Osteoblast (primary cell): ENCODE results near the gene FAM187B. TPM values are rescaled to one million over a fixed set of nuclear protein-coding genes. Genes with fewer than 3 reads are reported as not detected.

Source experiments
- DNase-seq: peaks from one replicate; pipeline ENCODE4 v3.0.0; 2011; ENCODE audit warnings: low spot score, mixed read lengths; ENCODE audit not compliant: insufficient read length; ENCODE audit errors: missing footprints
- H2AFZ ChIP-seq: 2 replicates; pipeline ENCODE4 v1.6.0; 2011; ENCODE audit warnings: mild to moderate bottlenecking, low read length
- H3K27ac ChIP-seq: 2 replicates; pipeline ENCODE4 v1.5.1; 2011; ENCODE audit warnings: mild to moderate bottlenecking, low read depth, low read length, moderate library complexity
- H3K27me3 ChIP-seq: 2 replicates; pipeline ENCODE4 v1.6.0; 2012; ENCODE audit warnings: mild to moderate bottlenecking, control low read depth, inconsistent platforms, low read length, moderate library complexity; ENCODE audit not compliant: insufficient read depth
- H3K36me3 ChIP-seq: 2 replicates; pipeline ENCODE4 v1.5.1; 2011; ENCODE audit warnings: mild to moderate bottlenecking, low read length, control low read depth, moderate library complexity; ENCODE audit not compliant: insufficient read depth
- H3K4me1 ChIP-seq: 2 replicates; pipeline ENCODE4 v1.5.1; 2011; ENCODE audit warnings: mild to moderate bottlenecking, low read length, control low read depth, moderate library complexity; ENCODE audit not compliant: insufficient read depth
- H3K4me2 ChIP-seq: 2 replicates; pipeline ENCODE4 v1.6.0; 2011; ENCODE audit warnings: mild to moderate bottlenecking, low read length; ENCODE audit not compliant: insufficient read depth
- H3K4me3 ChIP-seq: fragments of 200-600 bp; sonication (generic); 3 replicates; pipeline ENCODE4 v1.5.1; 2012; ENCODE audit warnings: mild to moderate bottlenecking, low read length, inconsistent platforms; ENCODE audit not compliant: insufficient read depth
- H3K79me2 ChIP-seq: 2 replicates; pipeline ENCODE4 v1.6.0; 2012; ENCODE audit warnings: mild to moderate bottlenecking, low read length, control low read depth, inconsistent platforms; ENCODE audit not compliant: insufficient read depth
- H3K9me3 ChIP-seq: 2 replicates; pipeline ENCODE4 v1.5.1; 2011; ENCODE audit warnings: low read depth, low read length, control low read depth
- H4K20me1 ChIP-seq: 2 replicates; pipeline ENCODE4 v1.6.0; 2012; ENCODE audit warnings: mild to moderate bottlenecking, low read length, control low read depth; ENCODE audit not compliant: insufficient read depth
- CTCF ChIP-seq: IDR thresholded peaks from 2 replicates; pipeline ENCODE4 v1.5.1; 2011; ENCODE audit warnings: mild to moderate bottlenecking, low read depth, low read length, moderate library complexity; ENCODE audit errors: extremely low read depth
- total RNA-seq: library from RNA; depleted of rRNA; stranded (reverse); fragments of >200 nt; gene quantifications from 2 replicates; pipeline ENCODE4 v1.2.3, GENCODE V29; 2012

FAM187B gene
- total RNA-seq, 1 donor = not detected

GRCh38 chr19:35261356-35262100 is 33.0 kb upstream of the FAM187B start:
- no peak for TF ChIP-seq CTCF
- no peak overlapping the region for H3K4me2 ChIP-seq
- peak; percentile 53 for DNase-seq
- H3K9me3 ChIP-seq = no peaks in the 10 kb centered on the region
- no peak overlapping the region for H3K4me3 ChIP-seq
- no peaks in the 10 kb centered on the region for H3K36me3 ChIP-seq
- H3K4me1 ChIP-seq = peaks cover under 1% of the 10 kb centered on the region
- no peak overlapping the region for H2AFZ ChIP-seq
- peaks cover 7% of the 10 kb centered on the region for H4K20me1 ChIP-seq
- H3K79me2 ChIP-seq = no peaks in the 10 kb centered on the region
- no peak overlapping the region for H3K27ac ChIP-seq
- peaks cover 13% of the 10 kb centered on the region for H3K27me3 ChIP-seq

DNA sequence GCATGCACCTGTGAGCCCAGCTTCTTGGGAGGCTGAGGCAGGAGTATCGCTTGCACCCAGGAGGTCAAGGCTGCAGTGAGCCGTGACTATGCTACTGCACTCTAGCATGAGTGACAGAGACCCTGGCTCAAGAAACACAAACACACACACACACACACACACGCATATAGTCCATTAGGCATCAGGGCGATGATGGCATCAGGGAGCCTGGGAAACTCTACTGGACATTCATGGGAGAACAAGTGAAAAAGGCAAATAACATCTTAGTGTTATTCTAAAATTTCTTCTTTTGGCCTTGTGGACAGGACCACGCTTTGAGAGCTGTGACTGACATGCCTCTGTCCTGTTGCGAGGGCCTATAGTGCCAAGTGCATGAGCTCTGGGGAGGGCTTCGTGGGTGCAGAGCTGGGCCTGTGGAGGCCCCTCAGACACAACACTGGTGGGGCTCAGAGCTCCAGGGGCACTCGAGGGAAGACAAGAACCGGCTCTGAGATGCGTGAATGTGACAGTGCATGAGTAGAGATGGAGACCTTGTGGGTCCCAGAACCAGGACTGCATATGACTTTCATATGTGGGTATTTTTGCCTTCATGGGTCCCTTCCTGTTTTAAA is 32.3 kb upstream of the FAM187B start:
- H3K79me2 ChIP-seq = no peaks in the 10 kb centered on the region
- peak; percentile 59 for DNase-seq
- no peak overlapping the region for H3K4me3 ChIP-seq
- no peaks in the 10 kb centered on the region for H3K36me3 ChIP-seq
- TF ChIP-seq CTCF = no peak
- no peak overlapping the region for H3K27ac ChIP-seq
- H3K27me3 ChIP-seq = peaks cover 13% of the 10 kb centered on the region
- H3K4me1 ChIP-seq = no peaks in the 10 kb centered on the region
- no peak overlapping the region for H2AFZ ChIP-seq
- no peaks in the 10 kb centered on the region for H3K9me3 ChIP-seq
- H4K20me1 ChIP-seq = peaks cover 5% of the 10 kb centered on the region
- H3K4me2 ChIP-seq = no peak overlapping the region

DNA sequence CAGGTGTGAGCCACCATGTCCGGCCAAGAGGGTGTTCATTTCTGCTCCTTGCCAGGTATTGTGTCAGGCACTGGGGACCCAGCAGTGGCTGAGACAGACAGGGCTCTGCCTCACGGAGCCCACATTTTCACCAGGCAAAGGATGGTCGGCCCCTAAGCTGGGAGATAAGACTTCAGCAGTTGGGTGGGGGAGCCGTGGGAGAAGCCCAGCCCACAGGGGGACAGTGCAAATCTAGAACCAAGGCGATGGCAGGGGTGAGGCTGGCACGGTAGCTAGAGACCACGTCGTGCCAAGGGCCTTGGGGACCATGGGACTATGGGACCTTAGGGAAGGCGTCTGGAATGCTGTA is 28.5 kb upstream of the FAM187B start:
- no peak overlapping the region for H3K4me2 ChIP-seq
- no peak overlapping the region for H2AFZ ChIP-seq
- peak; percentile 21 for DNase-seq
- no peaks in the 10 kb centered on the region for H3K4me1 ChIP-seq
- no peak overlapping the region for H3K4me3 ChIP-seq
- no peaks in the 10 kb centered on the region for H3K36me3 ChIP-seq
- H3K79me2 ChIP-seq = no peaks in the 10 kb centered on the region
- no peaks in the 10 kb centered on the region for H3K9me3 ChIP-seq
- no peaks in the 10 kb centered on the region for H4K20me1 ChIP-seq
- H3K27ac ChIP-seq = no peak overlapping the region
- TF ChIP-seq CTCF = no peak
- peaks cover 5% of the 10 kb centered on the region for H3K27me3 ChIP-seq

- TF ChIP-seq CTCF = no peak
- no peak for DNase-seq
- H3K27me3 ChIP-seq = peaks cover 5% of the 10 kb centered on the region
- no peaks in the 10 kb centered on the region for H3K36me3 ChIP-seq
- no peaks in the 10 kb centered on the region for H4K20me1 ChIP-seq
- H3K4me1 ChIP-seq = no peaks in the 10 kb centered on the region
- no peak overlapping the region for H3K4me3 ChIP-seq
- H3K4me2 ChIP-seq = no peak overlapping the region
- no peak overlapping the region for H3K27ac ChIP-seq
- no peaks in the 10 kb centered on the region for H3K9me3 ChIP-seq
- no peak overlapping the region for H2AFZ ChIP-seq
- no peaks in the 10 kb centered on the region for H3K79me2 ChIP-seq
Measured at GRCh38 chr19:35256566-35256965, 28.0 kb upstream of the FAM187B start.
